Stimulated activated CD8-positive, alpha-beta memory T cell treated with anti-CD3 and anti-CD28 coated beads, Interleukin-7, amount 100 ng/mL, for 1 hour (primary cell): Measurements from ENCODE around the gene IMMP2L.
"Not testable (repeated sequence)": the region's sequence is repeated elsewhere in the genome, so short reads cannot be mapped to it uniquely, and the experiment has no call there.

Source experiments
- DNase-seq, 2 donors: peaks; one replicate each; pipeline ENCODE4 v3.0.0-alpha.2; 2020; ENCODE audit warnings: low read depth in 2 of 2

Gene IMMP2L

DNA sequence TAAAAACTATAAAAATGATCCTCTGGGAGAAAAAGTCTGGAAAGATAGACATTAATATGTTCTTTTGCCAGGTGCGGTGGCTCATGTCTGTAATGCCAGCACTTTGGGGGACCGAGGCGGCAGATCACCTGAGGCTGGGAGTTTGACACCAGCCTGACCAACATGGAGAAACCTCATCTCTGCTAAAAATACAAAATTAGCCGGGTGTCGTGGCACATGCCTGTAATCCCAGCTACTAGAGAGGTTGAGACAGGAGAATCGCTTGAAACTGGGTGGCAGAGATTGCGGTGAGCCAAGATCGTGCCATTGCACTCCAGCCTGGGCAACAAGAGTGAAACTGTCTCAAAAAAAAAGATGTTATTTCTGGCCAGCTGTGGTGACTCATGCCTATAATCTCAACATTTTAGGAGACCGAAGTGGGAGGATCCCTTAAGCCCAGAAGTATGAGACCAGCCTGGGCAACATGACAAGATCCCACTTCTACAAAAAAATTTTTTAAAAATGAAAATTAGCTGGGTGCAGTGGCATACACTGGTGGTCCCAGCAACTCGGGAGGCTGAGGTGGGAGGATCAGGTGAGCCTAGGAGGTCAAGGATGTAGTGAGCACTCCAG, 573.3 kb downstream of the IMMP2L start:
- DNase-seq, result no peak

DNA sequence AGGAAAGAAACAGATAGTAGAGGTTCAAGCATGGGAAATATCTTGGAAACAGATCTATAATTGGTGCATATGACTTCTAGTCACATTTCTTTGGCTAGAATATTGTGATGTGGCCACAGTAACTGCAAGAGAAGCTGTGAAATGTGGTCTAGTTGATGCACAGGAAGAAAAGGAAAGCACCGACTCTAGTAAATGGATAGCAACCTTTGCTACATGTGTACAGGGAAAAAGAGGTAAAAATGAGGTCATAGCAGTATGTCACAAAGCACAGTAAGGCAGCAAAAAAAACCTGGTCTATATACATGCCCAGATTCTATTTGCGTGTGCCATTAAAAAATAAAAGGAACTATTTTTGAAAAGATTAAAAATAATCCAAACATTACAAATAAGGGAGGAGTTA, 573.9 kb downstream of the IMMP2L start:
- DNase-seq, result no peak

- DNase-seq, result no peak
These were observed 575.1 kb downstream of the IMMP2L start for GRCh38 chr7:110987127-110987693.

- no peak for DNase-seq
These were observed 578.4 kb downstream of the IMMP2L start for GRCh38 chr7:110983822-110984456.

DNA sequence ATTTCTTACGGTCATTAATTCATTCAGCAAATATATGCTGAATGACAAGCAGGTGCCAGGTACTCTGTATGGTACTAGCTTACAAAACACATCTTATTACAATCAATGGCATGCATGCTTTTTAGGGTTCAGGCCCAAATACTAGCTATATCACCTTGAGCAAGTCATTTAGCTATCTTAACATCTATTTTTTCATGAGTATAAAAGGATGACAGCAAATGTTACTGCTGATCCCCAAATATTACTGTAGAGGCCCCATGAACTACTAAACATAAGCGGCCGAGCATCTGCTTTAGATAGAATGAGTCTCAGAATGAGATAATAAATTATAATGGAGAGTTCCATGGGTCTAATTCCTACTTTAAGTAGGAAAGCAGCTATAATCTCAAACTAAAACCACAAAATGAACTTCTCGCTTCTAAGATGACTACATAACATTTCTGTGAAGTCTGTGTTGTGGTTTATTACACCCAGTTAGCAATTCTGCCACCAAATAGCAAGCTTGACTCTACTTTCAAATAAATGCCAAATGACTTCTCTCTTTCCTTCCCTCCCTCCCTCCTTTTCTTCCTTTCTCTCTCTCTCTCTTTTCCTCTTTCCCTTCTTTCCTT, 585.1 kb downstream of the IMMP2L start:
- DNase-seq, result no peak

DNA sequence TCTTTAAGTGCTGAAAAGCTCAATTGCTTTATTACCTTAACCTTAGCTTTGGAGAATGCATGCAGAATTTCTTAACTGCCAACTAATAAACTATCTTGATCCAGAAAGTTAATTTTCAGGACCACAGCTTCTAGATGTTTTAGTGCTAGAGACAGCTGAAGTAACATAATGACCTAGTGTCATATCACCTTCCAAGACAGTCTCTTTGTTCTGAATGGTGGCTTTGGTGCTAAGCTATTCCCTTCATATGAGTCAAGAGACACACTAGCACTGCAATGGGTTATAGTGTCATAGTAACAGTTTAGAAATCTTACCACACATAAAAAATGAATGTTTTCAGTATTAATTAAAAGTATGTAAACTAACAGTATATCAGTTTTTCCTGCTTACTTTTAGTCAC, 586.8 kb downstream of the IMMP2L start:
- no peak for DNase-seq

DNA sequence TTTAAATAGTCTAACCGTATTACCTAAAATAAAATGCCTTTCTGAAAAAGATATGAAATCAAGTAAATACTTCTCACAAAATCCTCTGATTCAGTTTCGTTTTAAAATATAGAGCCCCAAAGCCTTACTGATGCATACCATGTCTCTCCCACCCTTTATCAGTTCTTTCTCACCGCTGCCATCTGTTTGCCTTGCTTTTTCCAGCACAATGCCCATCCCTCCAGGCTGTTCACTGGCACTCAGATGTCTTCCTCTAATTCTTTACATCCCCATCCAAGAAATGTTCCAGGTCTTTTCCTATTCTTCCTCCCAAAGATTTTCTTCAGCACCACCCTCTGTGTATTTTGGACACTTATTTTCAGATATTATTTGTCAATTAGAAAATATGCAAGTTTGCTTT, 587.9 kb downstream of the IMMP2L start:
- DNase-seq, result no peak

DNA sequence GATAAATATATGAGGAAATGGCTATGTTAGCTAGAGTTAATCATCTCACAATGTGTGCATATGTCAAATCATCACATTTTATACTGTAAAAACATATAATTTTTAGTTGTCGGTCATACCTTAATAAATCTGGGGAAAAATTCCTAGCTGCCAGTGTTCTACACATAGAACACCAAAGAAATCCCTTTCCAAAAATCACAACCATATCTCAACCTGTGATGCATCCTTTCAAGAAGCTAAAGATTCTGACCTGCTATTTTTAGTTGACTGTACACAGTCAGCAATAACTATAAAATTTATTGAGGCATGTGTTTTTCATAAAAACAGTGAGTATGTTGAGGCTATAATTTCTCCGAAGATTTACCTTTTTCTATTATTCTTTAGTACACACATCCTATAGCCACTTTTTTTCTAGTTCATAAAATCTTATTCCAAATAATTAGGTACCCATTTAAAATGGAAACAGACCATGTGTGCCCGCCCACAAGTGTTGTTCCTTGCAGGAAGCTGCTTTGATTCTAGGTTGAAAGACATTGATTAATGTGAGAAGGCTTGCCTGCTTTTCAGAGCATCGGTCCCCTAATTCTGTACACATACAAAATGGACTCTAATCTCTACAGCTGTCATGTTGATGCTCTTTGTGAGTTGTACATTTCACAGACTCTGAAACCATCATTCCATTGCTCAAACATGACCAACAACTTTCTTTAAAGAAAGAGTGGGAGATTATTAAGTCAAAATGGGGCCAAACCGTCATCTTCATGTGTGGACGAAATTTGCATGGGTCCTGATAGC, 588.9 kb downstream of the IMMP2L start:
- DNase-seq, result no peak

- DNase-seq, result no peak
These were observed 597.5 kb downstream of the IMMP2L start for GRCh38 chr7:110964775-110965174.

DNA sequence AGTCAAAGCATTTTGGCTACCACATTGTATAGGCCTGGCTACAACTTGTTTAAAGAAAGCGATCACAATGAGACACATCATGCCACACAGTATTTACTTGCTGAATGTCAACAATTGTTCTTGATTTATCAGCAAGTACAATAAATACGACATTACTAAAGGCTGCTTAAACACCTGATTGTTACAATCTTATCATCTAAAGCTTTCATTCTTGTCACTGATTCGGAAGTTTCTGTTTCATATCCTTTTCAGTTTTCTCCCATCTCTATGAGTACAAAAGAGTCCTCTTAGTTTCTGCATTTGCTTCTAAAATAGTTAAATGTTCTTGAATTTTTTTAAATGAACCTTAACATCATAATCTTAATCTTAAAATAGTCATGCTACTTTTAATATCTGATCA, 599.5 kb downstream of the IMMP2L start:
- DNase-seq, result no peak

GRCh38 chr7:110962374-110962773, 599.9 kb downstream of the IMMP2L start:
- DNase-seq, result no peak

GRCh38 chr7:110960811-110961210, 601.5 kb downstream of the IMMP2L start:
- no peak for DNase-seq

- DNase-seq, result no peak
These were observed 614.0 kb downstream of the IMMP2L start for GRCh38 chr7:110948280-110948679.

GRCh38 chr7:110947408-110947807, 614.9 kb downstream of the IMMP2L start:
- DNase-seq, result no peak

- DNase-seq, result no peak
These were observed 617.2 kb downstream of the IMMP2L start for GRCh38 chr7:110944966-110945644.

DNA sequence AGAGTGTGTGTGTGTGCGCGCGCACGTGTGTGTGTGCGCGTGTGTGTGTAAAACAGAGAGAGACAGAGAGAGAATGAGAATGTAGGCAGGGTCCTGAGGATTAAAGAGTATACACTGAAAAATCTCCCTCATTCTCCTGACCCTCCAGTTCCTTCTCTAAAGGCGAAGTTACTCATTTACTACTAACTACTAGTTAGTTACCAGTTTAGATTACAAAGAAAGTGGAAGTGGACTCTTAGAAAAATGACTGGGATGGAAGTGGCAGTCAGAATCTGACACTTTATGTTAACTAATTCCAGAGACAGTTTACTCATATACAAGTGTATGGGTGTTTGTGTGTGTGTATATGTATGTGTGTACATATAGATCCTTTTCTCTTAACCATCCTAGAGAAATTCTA, 617.8 kb downstream of the IMMP2L start:
- no peak for DNase-seq

- no peak for DNase-seq
These were observed 618.5 kb downstream of the IMMP2L start for GRCh38 chr7:110943701-110944345.

DNA sequence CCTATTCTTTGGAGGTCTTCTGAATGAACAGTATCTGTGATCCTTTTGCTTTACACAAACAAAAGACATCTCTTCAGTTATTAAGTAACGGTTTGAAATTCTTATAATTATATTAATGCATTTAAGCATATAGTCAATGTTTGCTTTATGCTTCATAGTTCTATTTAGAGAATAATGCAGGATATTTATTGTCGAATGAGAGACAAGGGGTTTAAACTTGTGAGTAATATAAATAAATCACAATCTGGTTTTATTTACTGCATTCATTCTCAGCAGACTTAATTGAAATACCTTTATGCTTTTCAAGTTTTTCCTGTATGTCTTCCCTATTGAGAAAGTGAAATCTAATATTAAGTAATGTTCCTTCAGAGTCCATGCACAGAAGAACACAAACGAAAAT, 620.9 kb downstream of the IMMP2L start:
- DNase-seq, result no peak

DNA sequence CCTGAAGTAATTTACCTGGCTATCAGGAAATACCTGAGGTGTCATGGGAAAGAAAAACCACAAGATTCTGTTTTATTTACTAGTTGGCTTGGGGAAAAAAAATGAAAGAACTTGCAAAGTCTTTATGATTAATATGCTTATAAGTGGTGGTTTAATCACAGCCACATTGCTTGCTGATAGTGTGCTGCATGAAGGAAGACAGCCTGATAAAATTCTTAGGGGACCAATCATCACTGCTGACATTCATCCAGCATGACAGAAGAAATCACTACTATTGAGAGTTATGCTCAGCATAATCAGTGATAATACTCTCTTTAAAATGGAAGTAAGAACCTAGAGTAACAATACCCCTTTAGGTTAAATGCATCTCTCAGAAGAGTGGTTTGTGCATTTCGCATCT, 621.5 kb downstream of the IMMP2L start:
- no peak for DNase-seq

GRCh38 chr7:110938165-110938564, 624.1 kb downstream of the IMMP2L start:
- no peak for DNase-seq

- DNase-seq, result not testable (repeated sequence)
These were observed 625.6 kb downstream of the IMMP2L start for GRCh38 chr7:110936665-110937064.
